ENCODE results near the gene CCDC28A.
A peak's percentile ranks its signal among the peaks of the same experiment; 100 is the strongest.
"Not testable (repeated sequence)": the region's sequence is repeated elsewhere in the genome, so short reads cannot be mapped to it uniquely, and the experiment has no call there.

CCDC28A gene

DNA sequence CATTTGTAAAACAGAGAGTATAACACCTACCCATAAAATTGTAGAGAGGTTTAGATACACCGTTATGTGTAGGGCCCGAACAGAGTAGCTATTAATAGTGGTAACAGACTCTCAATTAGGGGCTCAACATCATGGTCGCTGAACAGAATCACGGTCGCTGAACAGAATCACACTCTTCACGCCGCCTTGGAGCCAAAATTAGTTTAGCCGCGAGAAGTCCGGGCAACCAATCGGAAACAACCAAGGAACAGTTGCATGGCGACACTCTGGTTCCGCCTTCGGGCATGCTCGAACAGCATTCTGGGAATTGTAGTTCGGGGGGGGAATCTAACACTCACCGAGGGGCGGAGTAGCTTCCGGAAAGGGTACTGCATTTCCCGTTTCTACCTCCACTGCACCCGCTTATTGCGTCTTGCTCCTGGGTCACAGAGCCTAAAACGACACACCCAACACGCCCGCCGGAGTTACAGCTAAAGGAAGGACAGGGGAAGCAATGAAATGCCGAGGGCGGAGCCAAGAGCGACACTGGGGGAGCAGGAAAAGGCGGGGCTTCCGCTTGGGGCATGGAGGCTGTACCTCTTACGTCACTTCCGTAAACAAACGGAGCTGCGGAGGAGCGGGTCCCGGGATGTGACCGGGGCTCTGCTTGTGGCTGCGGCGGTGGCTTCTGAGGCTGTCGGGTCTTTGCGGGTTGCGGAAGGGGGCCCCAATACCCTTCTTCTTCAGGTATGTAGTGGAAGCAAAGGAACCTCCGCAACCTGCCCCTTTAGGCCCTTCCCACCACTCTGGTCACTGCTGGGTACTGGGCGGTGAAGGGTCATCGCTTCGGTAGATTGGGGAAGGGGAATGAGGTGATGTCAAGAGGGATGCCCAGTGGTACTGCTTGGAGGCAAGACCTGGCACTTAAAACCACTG lies at the start of gene CCDC28A:
CCDC28A (plus strand) TSS at position 593 of the 915 bp plus-strand sequence. CDS start 2,352 bp downstream, outside the sequence.
- peak; percentile 97 for DNase-seq

DNA sequence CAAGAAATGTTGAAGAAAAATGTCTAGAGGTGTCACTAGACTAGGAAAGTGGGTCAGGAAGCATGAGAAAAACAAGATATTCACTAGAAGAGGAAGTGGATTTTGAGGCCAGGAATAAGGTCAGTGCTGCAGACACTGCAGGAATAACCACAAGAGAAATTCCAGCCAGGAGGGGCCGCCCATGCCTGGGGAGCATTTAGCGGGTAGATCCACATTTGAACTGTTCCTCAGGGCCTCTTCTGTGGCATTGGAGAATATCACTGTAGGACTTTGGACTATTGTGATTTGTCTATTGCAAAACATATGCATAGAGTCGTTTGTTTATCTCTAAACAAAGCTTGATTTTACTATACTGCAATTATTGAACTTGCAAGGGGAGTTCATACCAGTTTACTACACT lies 49.6 kb upstream of the CCDC28A start:
- DNase-seq = no peak

DNA sequence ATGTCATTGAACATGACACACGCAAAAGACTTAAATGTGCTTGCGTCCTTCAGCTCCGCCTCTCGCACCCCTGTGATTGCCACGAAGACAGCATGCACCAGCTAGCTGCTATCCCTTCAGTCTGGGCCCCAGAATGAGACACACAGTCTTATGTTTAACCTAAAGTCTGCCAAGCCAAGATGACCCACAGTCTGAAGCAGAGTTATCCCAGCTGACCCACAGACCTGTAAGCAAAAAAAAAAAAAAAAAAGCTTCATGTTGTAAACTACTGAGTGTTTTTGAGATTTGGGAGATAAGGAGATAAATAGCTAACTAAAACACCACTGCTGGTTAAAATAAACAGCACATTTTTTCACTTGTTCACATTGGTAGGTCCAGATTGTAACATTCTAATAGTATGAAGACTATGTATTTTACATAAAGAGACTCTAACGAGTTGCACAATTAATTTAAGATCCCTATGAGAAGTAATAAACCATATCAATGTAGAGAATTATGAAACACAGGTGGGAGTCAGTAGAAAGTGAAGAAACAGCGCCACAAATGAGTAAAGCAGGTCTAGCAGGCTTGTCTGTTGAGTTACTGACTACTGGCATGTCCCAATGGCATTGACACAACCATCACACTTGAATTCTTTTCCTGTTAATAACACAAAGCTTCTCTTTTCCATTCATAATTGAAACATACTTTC lies 47.4 kb upstream of the CCDC28A start:
- no peak for DNase-seq

DNA sequence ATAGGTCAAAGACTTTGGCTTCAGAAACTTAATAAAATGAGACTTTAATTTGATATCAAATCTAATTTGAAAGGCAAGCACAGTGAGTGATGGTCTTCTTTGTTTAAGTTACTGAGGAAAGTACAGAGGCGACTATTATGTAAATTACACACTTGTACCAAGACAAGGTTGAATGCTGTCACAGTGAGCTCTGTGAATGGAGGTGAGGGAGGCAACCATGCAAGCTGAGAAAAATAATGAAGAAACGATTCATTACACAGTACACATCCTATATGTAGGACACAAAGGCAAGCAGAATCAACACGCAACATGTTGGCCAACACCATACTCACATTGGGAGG lies 46.8 kb upstream of the CCDC28A start:
- DNase-seq = no peak

DNA sequence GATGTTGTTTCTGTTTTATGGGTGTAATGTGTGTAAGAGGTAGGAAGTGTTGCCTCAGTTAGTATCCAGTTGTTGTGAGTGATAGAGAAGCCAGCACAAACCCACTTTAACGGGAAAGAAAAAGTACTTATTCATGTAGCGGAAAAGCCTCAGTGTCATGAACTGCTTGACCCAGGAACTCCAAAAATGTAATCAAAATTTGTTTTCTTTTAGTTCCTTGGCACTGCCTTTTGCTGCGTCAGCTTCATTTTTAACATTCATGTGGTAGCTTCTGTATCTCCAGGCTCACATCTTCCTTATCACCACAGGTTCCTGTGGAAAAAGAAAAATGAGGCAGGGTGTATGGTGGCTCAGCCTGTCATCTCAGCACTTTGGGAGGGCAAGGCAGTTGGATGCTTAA lies 46.4 kb upstream of the CCDC28A start:
- no peak for DNase-seq

DNA sequence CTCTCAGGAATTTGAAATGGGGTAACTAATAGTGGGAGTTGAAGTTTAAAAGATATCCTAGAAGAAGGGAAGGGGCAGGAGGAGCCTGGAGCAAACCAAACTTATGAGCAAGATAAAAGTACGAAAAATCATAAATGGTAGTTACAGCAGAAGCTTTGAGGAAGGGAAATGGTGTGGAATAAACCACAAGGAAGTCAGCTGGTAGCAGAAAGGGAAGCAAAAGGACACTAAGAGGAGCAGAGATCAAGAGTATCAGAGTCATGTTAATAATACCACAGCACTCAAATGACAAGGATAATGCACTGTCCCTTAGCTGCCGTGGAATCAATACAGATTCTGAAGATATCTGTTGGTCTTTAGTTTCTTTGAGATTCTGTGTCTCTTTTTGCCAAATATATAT lies 44.9 kb upstream of the CCDC28A start:
- DNase-seq = no peak

DNA sequence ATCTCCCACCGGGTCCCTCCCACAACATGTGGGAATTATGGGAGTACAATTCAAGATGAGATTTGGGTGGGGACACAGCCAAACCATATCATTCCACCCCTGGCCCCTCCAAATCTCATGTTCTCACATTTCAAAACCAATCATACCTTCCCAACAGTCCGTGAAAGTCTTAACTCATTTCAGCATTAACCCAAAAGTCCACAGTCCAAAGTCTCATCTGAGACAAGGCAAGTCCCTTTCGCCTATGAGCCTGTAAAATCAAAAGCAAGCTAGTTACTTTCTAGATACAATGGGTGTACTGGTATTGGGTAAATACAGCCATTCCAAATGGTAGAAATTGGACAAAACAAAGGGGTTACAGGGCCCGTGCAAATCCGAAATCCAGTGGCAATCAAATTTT lies 43.5 kb upstream of the CCDC28A start:
- DNase-seq = not testable (repeated sequence)

DNA sequence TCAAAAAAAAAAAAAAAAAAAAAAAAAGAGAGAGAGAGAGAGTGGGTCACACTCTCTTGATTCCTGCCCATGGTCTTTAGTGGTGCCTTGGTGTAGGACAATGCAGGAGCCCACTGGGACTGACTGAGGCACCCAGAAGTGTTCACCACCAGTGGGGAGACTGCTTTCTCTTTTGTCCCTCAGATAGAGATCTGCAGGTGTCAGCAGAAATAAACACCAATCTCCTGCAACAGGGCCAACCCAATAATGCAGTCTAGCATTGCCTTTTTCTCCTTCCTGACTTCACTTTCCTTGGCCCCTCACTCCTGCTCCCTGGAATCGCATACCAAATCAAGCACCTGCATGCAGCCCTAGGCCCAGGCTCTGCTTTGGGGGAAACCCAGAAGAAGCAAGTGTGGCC lies 39.0 kb upstream of the CCDC28A start:
- DNase-seq = no peak

DNA sequence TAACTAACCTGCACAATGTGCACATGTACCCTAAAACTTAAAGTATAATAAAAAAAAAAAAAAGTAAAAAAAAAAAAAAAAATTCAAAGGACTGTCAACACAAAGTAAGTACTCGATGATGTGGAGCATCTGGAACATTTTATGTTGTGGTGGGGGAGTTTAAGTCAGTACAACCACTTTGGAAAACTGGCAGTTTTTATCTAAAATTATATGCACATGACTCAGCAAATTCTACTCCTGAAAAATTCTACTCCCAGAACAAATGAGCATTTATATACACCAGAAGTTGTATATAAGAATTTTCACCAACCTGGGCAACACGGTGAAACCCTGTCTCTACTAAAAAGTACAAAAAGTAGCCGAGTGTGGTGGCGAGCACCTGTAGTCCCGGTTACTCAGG lies 36.9 kb upstream of the CCDC28A start:
- no peak for DNase-seq

DNA sequence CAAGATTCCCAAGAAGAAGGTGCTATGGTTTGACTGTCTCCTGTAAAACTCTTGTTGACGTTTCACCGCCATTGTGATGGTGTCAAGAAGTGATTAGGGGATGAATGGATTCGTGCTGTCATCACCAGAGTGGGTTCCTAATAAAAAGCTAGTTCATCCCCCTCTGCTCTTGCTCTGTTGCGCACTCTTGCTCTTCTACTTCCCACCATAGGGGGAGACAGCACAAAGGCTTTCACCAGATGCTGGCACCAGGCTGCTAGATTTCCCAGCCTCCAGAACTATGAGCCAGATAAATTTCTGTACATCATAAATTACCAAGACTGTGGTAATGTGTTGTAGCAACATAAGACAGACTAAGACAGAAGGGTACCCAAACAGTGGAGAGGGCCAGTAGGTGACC lies 21.6 kb upstream of the CCDC28A start:
- no peak for DNase-seq

DNA sequence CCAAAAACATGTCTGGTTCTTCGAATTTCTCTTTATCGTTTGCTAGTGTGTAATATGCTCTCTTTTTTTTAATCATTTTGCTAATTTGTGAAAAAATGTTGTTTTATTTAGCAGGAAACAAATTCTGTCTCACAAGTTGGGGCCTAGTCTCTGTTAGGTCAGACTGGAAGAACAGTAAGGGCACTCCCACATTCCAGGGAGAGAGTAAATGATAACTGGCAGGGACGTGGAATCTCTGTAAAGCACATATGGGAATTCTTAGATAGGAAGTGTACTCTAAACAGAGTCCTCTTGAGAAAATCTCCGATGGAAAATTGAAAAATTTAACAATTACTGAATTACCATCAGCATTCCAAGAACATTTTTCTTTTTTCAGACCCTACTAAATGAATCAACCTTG lies 16.4 kb upstream of the CCDC28A start:
- DNase-seq = no peak

DNA sequence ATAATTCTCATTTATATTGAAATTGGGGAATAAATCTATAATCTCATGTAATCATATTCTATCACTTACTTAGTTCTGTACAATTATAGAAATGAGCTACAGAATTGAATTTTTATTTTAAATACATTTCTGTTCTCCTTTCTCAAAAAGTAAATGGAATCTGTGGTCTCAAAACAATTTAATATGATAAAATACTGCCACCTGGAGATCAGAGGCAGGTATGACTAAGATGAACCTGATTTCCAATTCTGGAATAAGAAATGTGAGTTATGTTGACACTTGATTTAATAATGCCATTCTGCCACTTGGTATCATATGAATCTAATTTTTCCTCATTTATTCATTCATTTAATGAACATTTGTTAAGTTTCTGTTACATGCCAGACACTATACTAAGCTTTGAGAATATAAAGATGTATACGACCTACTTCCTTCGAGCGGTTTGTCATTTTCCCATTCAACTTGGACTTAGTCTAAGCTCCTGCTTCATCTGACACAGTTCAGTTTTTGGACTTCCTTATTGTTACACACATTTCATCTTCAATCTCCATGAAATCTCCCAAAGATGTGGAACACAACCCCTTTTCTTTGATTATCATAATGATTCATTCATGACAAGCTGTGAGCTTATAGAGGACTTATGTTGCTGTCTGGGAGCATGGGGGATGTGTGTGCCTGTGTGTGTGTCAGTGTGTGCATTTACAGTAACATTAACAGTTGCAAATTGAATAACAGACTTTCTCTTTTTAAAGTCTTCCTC lies 7.5 kb upstream of the CCDC28A start:
- peak; percentile 41 for DNase-seq

DNA sequence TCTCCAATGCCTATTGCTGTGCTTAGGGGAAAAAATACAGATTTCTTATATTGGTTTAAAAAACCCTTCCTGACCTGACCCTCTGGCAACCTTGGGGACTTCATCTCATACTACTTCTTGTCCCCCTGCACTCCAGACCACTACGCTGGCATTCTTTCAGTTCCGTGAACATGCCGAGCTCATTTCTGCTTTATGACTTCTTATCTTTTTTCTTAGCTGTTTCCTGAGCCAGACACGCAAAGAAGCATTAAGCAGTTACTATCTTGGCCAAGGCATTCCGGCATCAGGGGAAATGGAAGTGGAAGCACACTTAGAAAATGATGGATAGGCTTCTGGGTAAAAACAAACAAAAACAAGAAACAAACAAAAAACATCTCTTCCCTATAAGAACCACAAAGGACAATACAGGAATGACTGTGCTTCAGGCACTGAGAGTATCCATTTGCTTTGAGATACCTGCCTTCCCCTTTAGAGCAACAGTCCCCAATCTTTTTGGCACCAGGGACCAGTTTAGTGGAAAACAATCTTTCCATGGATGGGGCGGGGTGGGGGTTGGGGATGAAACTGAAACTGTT lies 4.4 kb upstream of the CCDC28A start:
- DNase-seq = no peak

DNA sequence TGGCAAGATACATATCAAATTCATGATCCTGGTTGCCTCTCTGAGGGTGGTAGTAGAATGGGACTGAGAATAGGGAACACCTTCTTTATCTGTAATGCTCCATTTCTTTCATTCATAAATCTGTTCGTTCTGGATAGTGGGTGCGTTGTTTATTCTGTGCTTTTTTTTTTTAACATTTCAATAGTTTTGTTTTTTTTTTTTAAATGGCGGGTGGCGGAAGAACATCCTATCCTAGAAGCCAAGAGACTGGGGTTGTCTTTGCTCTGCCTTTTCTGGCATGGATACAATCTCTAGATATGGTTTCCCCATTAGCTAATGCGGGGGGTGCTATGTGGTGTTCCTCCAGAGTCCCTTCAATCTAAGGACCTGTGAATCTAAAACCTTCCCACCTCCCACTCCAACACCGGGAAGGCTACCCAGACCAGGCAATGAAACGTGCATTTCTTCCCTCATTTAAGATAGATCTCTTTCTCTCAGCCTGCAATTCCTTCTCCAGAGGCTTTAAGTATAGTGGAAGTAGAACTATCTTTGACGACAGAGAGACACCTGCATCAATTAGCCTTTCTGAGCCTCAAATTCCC lies 883 bp upstream of the CCDC28A start:
- no peak for DNase-seq

DNA sequence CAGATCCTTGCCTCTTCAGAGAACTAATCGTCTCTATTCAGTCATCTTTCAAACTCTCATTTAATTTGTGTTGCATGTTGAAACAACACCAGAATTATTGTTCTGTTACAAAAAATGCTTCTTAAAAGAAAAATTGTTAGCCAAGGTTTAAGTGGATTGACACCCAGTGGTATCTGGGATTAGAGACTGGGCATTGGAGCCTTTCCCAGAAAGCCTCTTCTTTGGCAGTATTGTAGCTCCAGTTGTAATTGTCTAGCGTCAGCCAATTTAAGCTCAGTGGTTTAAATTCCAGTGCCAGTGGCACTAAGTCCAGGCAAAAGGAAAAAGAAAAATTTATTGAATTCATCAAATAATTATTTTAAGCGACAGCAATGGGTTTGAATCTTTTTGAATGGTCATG lies 801 bp downstream of the CCDC28A start:
- DNase-seq = no peak

DNA sequence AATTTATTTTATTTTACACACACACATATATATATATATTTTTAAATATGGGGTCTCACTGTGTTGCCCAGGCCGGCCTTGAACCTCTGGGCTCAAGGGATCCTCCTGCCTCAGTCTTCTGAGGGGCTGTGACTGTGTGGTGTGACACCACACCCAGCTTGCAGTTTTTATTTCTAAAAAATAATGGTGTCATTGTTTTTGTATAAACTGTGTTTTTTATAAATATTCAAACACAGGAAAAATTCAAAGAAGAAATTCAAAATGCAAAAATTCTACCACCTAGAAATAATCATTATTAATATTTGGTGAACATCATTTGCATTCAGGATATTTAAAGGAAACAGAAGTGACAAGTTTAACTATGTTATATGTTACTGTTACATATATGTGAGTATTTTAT lies 3.1 kb downstream of the CCDC28A start:
- DNase-seq = no peak

DNA sequence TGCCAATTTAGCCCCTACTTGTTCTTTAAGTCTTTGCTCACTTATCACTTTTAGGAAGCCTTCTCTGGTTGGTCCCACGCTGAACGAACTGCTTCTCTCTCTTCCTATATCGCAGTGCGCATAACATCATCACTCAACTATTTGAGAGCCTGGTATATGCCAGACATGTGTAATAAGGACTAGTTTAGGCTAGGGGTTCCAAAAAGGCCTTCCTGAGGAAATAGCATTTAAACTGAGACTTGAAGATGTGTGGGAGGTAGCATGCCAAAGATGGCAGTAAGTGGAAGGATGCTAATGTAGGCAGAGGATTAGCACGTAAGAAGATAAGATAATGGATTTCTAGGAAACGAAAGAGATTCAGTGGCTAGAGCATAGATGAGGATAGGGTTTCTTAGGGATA lies 4.8 kb downstream of the CCDC28A start:
- DNase-seq = no peak

DNA sequence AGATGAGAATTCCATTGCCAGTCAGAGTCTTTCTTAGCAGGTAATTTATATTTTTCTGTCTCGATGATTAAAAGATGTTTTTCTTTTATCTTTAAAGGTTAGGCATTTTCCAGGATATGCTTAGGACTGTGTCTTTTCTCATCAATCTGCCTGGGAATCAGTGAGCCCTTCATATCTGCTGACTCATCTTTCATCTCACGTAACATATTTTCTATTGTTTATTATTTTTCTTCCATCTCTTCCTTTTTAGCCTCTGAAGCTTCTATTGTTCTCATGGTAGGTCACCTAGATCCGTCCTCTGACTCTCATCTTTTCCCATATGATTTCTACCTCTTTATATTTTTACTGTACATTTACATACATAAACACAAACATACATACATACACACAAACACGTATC lies 8.7 kb downstream of the CCDC28A start:
- DNase-seq = no peak

DNA sequence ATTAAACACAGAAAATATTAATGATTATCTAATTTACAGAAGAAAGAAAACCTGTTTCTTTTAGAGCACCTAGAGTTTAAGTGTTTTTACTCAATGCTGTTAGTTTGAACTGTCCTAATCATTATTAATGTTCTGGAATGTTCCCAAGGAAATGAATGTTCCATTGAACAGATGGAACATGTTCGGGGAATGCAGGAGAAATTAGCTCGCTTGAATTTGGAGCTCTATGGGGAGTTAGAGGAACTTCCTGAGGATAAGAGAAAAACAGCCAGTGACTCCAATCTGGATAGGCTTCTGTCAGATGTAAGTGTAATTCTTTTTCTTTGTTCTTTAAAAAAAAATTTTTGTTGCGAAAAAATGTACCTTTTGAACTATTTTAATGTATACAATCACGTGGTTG lies 11.5 kb downstream of the CCDC28A start:
- no peak for DNase-seq

DNA sequence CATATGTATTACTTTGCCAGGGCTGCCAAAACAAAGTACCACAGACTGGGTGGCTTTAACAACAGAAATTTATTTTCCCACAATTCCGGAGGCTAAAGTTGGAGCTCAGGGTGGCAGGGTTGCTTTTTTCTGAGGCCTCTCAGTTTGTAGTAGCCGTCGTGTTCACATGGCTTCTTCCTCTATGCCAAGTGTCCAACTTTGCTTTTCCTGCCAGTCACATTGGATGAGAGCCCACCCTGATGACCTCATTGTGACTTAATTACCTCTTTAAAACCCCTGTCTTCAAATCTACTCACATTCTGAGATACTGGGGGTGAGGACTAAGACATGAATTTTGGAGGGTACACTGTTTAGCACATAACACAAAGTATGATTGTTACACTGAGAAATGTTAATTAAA lies 12.4 kb downstream of the CCDC28A start:
- DNase-seq = no peak

DNA sequence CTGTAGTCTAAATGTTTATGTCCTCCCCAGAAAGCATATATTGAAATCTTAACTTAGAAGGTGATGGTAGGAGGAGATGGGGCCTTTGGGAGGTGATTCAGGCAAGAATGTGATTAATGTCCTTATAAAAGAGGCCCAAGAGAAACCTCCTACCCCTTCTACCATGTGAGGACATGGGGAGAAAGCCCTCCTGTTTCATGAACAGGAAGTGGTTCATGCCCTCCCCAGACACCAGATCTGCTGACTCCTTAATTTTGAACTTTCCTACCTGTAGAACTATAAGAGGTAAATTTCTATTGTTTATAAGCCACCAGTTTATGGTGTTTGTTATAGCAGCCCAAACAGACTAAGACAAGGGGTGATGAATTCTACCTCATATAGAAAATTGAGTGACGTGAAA lies 13.6 kb downstream of the CCDC28A start:
- DNase-seq = no peak

DNA sequence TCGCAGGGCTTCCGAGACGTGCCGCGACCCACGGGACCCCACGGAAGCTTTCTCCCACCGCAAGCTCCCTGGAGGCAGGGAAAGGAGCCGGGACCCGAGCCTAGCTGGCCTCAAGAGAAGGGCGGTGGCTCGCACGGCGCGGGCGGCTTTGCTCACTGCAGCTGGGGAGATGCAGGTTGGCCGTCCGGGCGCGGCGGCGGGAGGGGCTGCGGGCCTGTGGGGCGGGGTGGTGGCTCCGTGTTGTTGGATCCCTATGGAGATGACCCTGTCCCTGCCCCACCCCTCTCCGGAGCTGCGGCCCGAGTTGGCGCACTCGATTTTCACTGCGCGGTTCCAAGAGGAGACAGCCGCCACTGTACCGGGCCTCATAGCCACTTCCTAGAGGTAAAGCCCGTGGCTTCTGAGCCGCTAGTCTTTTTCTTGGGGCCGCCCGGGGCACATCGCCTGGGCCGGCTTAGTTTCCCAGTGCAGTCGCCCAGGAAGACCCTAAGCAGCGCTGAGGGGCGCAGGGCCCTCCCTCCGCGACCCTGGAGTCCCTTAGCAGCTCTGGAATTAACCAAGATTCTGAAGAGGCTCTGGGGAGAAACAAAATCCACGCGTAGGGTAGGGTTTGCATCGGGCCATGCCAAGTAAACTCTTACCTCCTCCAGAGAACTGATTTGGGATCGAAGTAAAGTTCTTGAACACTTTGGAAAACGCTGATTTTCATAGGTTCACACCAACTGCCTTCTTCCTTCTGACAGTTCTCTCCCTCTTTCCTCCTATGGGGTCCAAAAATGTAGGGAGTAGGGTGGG lies 22.4 kb downstream of the CCDC28A start, which contains the start of gene ECT2L:
ECT2L (plus strand) TSS at position 279 of the 795 bp plus-strand sequence. CDS start 17,188 bp downstream, outside the sequence.
- DNase-seq = peak; percentile 81
